ENCODE data around the gene TMEM201.

The TMEM201 gene

GRCh38 chr1:9651220-9651564, 62.5 kb downstream of the TMEM201 start:
- H3K27me3 ChIP-seq (ENCODE audit: insufficient read depth, low read length), result peaks cover 52% of the 10 kb centered on the region
- no peak overlapping the region for H3K9ac ChIP-seq (ENCODE audit: low read depth, low read length)

DNA sequence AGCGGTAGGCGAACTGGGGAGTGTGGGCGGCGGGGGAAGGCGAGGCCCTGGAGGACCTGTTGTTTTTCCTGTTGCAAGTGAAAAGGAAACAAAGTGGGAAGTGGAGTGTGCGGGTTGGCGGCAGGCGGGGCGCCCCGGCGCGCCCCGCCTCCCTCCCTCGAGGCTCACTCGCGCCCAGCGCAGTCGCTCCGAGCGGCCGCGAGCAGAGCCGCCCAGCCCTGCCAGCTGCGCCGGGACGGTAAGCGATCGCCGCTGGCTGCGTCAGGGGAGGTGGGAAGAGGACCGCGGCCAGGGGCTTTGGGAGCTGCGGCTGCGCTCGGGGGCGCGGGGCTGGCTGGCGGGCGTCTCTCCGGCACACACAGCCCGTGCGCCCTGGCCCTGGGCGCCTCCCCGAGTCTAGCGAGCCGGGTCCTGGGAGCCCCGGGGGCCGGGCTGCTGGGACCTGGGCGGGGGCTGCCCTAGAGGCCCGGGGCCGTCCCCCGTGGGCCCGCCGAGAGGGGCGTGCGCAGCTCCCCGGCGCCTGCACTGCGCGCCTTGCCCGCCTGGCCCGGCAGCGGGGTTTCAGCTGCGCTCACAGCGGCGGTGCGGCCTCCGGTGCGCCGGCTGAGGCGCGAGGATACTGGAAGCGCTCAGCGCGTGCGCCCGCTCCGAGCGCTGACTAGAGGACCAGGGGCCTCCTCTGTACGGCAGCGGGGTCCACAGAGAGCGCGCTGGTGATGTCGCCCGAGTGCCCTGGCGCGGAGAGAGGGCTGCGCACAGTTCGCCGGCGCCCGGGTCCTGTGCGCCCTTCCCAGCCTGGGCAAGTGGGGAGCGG, 63.1 kb downstream of the TMEM201 start, which contains the start of gene PIK3CD:
PIK3CD (plus strand) TSS at position 167 of the 814 bp plus-strand sequence. CDS start 58,725 bp downstream, outside the sequence.
- Histone ChIP-seq H3K4me3 (ENCODE audit: low read length) (peak within 1 kb of the TSS; percentile 65), H3K9ac (ENCODE audit: low read depth, low read length) (peak within 1 kb of the TSS; percentile 56), H3K27ac (ENCODE audit: low read depth, low read length) (no peak within 1 kb of the TSS), H3K4me1 (ENCODE audit: insufficient read depth, low read length) (peaks cover 2% of the 10 kb centered on the region; the same call in 1 of the 2 replicates), H3K27me3 (ENCODE audit: insufficient read depth, low read length) (peaks cover 52% of the 10 kb centered on the region), H3K9me3 (ENCODE audit: insufficient read depth, low read depth, low read length) (no peaks in the 10 kb centered on the region), H3K36me3 (ENCODE audit: insufficient read depth, low read length) (no peaks in the 10 kb centered on the region)
- under 1% methylated on average over 94 of the region's 94 CpGs for WGBS

More at GRCh38 chr1:9651220-9651564, 62.5 kb downstream of the TMEM201 start:
- Histone ChIP-seq H3K4me3 (ENCODE audit: low read length) (peak overlapping the region; percentile 65), H3K27ac (ENCODE audit: low read depth, low read length) (no peak overlapping the region), H3K4me1 (ENCODE audit: insufficient read depth, low read length) (0 out of 2 replicates have a peak, but pooled peaks cover 2% of the 10 kb centered on the region), H3K36me3 (ENCODE audit: insufficient read depth, low read length) (no peaks in the 10 kb centered on the region), H3K9me3 (ENCODE audit: insufficient read depth, low read depth, low read length) (no peaks in the 10 kb centered on the region)
- WGBS, result 40% methylated on average over 10 of the region's 10 CpGs

- peaks cover 52% of the 10 kb centered on the region for H3K27me3 ChIP-seq (ENCODE audit: insufficient read depth, low read length)
- no peaks in the 10 kb centered on the region for H3K9me3 ChIP-seq (ENCODE audit: insufficient read depth, low read depth, low read length)
- WGBS, result 13% methylated on average over 55 of the region's 55 CpGs
- H3K4me3 ChIP-seq (ENCODE audit: low read length), result peak overlapping the region; percentile 65
- H3K36me3 ChIP-seq (ENCODE audit: insufficient read depth, low read length), result no peaks in the 10 kb centered on the region
- peaks cover 5% of the 10 kb centered on the region; the same call in 1 of the 2 replicates for H3K4me1 ChIP-seq (ENCODE audit: insufficient read depth, low read length)
- peak overlapping the region; percentile 56; the same call in 1 of the 2 replicates for H3K9ac ChIP-seq (ENCODE audit: low read depth, low read length)
- no peak overlapping the region for H3K27ac ChIP-seq (ENCODE audit: low read depth, low read length)
These were observed 63.9 kb downstream of the TMEM201 start for GRCh38 chr1:9652379-9653209.

DNA sequence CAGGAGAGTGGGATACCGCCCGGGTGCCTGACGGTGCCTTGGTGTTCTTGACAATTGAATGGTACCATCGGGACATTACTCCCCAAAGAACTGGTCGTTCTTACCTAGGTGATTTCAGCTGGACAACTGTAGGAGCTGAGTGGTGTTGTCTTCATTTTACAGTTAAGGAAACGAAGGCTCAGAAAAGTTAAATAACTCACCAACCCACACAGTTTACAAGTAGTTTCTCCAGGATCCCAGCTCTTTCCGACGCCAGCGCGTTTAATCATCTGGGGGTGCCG, 64.4 kb downstream of the TMEM201 start:
- no peaks in the 10 kb centered on the region for H3K36me3 ChIP-seq (ENCODE audit: insufficient read depth, low read length)
- H3K4me1 ChIP-seq (ENCODE audit: insufficient read depth, low read length), result peaks cover 7% of the 10 kb centered on the region; the same call in 1 of the 2 replicates
- peaks cover 52% of the 10 kb centered on the region for H3K27me3 ChIP-seq (ENCODE audit: insufficient read depth, low read length)
- H3K27ac ChIP-seq (ENCODE audit: low read depth, low read length), result no peak overlapping the region
- 66% methylated on average over 11 of the region's 11 CpGs for WGBS
- H3K4me3 ChIP-seq (ENCODE audit: low read length), result peak overlapping the region; percentile 65; the same call in 1 of the 2 replicates
- H3K9me3 ChIP-seq (ENCODE audit: insufficient read depth, low read depth, low read length), result no peaks in the 10 kb centered on the region
- no peak overlapping the region for H3K9ac ChIP-seq (ENCODE audit: low read depth, low read length)

GRCh38 chr1:9653491-9654050, 64.9 kb downstream of the TMEM201 start:
- whole genome bisulfite sequencing, result 77% methylated on average over 7 of the region's 10 CpGs
- no peak overlapping the region for H3K4me3 ChIP-seq (ENCODE audit: low read length)
- H3K9ac ChIP-seq (ENCODE audit: low read depth, low read length), result no peak overlapping the region
- peaks cover 7% of the 10 kb centered on the region; the same call in 1 of the 2 replicates for H3K4me1 ChIP-seq (ENCODE audit: insufficient read depth, low read length)
- no peak overlapping the region for H3K27ac ChIP-seq (ENCODE audit: low read depth, low read length)
- no peaks in the 10 kb centered on the region for H3K9me3 ChIP-seq (ENCODE audit: insufficient read depth, low read depth, low read length)
- H3K36me3 ChIP-seq (ENCODE audit: insufficient read depth, low read length), result no peaks in the 10 kb centered on the region
- H3K27me3 ChIP-seq (ENCODE audit: insufficient read depth, low read length), result peaks cover 52% of the 10 kb centered on the region

- Histone ChIP-seq H3K27ac (ENCODE audit: low read depth, low read length) (no peak overlapping the region), H3K9ac (ENCODE audit: low read depth, low read length) (no peak overlapping the region), H3K4me1 (ENCODE audit: insufficient read depth, low read length) (peaks cover 7% of the 10 kb centered on the region; the same call in 1 of the 2 replicates), H3K27me3 (ENCODE audit: insufficient read depth, low read length) (peaks cover 52% of the 10 kb centered on the region), H3K4me3 (ENCODE audit: low read length) (no peak overlapping the region), H3K36me3 (ENCODE audit: insufficient read depth, low read length) (no peaks in the 10 kb centered on the region), H3K9me3 (ENCODE audit: insufficient read depth, low read depth, low read length) (no peaks in the 10 kb centered on the region)
- 92% methylated on average over 25 of the region's 25 CpGs for WGBS
These were observed 65.5 kb downstream of the TMEM201 start for GRCh38 chr1:9654051-9654833.

DNA sequence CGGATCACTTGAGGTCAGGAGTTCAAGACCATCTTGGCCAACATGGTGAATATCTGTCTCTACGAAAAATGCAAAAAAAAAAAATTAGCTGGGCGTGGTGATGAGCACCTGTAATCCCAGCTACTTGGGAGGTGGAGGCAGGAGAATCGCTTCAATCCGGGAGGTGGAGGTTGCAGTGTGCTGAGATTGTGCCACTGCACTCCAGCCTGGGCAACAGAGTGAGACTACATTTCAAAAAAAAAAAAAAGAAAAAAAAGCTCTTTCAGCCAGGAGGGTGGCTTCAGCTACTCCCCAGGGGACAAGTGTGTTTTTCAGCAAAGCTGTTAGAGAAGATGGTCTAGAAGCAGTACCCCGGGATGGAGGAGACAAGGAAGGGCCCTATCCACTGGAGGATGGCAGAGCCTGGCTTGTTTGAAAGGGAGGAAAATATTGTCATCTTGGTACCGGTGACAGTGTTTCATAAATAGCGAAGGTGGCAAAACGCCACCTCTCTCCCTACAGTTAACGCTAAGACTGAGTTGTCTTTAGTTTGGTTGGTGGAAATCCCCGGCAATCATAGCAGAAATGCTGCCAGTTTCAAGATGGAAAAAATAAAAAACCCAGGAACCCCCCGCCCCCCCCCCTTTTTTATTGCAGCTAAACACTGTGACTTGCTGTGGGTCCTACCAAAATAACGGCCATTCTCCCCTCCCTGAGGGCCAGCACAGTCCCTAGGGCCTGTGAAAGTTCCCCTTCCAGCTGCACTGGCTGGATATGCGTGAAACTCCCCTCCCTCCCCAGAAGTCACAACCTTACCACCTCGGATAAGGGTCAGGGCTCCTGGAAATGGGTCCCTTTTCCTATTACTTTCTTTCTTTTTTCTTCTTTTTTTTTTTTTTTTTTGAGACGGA, 66.4 kb downstream of the TMEM201 start:
- Histone ChIP-seq H3K4me1 (ENCODE audit: insufficient read depth, low read length) (peaks cover 7% of the 10 kb centered on the region; the same call in 1 of the 2 replicates), H3K9ac (ENCODE audit: low read depth, low read length) (no peak overlapping the region), H3K27ac (ENCODE audit: low read depth, low read length) (no peak overlapping the region), H3K27me3 (ENCODE audit: insufficient read depth, low read length) (peaks cover 45% of the 10 kb centered on the region), H3K9me3 (ENCODE audit: insufficient read depth, low read depth, low read length) (no peaks in the 10 kb centered on the region), H3K4me3 (ENCODE audit: low read length) (no peak overlapping the region), H3K36me3 (ENCODE audit: insufficient read depth, low read length) (no peaks in the 10 kb centered on the region)
- WGBS, result 87% methylated on average over 14 of the region's 16 CpGs

DNA sequence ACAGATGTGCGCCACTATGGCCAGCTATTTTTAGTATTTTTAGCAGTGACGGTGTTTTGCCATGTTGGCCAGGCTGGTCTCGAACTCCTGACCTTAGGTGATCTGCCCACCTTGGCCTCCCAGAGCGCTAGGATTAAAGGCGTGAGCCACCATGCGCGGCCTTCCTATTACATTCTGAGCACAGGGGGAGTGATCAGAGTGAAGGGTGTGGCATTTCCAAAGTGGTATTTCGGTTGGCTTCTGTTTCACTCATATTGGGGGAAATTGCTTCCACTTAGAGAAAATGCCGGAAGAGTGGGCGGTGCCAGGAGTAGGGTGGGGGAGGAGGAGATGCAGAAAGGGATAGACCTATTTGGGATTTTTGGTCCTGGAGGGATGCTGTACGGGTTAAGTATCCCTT, 67.1 kb downstream of the TMEM201 start:
- H3K4me3 ChIP-seq (ENCODE audit: low read length), result no peak overlapping the region
- H3K4me1 ChIP-seq (ENCODE audit: insufficient read depth, low read length), result peaks cover 7% of the 10 kb centered on the region; the same call in 1 of the 2 replicates
- 93% methylated on average over 11 of the region's 11 CpGs for WGBS
- no peak overlapping the region for H3K27ac ChIP-seq (ENCODE audit: low read depth, low read length)
- H3K27me3 ChIP-seq (ENCODE audit: insufficient read depth, low read length), result peaks cover 37% of the 10 kb centered on the region
- H3K36me3 ChIP-seq (ENCODE audit: insufficient read depth, low read length), result no peaks in the 10 kb centered on the region
- no peak overlapping the region for H3K9ac ChIP-seq (ENCODE audit: low read depth, low read length)
- no peaks in the 10 kb centered on the region for H3K9me3 ChIP-seq (ENCODE audit: insufficient read depth, low read depth, low read length)

DNA sequence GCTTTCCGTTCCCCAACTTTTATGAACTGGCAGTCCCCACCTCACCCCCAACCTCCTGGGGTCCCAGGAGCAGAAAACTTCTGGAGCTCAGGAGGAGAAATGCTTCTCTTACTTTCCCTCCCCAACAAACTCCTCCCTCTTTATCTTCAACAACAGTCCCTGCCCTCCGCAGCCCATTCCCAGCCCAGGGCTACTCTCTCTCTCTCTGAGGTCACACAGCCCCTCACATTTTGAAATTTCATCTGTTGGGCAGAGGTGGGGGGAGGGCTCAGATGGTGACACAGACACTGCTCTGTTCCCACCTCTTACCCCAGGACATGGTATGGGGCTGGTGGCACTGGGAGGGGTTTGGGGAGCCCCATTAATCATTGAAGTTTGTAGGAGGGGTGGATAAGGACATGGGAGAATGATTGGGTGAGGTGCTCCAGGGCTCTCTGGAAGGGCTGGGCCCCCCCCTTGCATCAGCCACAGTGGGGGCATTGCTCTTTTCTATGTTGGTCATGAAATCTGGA, 68.9 kb downstream of the TMEM201 start:
- H3K4me1 ChIP-seq (ENCODE audit: insufficient read depth, low read length), result peaks cover 5% of the 10 kb centered on the region; the same call in 1 of the 2 replicates
- no peak overlapping the region for H3K9ac ChIP-seq (ENCODE audit: low read depth, low read length)
- H3K27me3 ChIP-seq (ENCODE audit: insufficient read depth, low read length), result peaks cover 20% of the 10 kb centered on the region
- no peak overlapping the region for H3K4me3 ChIP-seq (ENCODE audit: low read length)
- H3K9me3 ChIP-seq (ENCODE audit: insufficient read depth, low read depth, low read length), result no peaks in the 10 kb centered on the region
- no peaks in the 10 kb centered on the region for H3K36me3 ChIP-seq (ENCODE audit: insufficient read depth, low read length)
- H3K27ac ChIP-seq (ENCODE audit: low read depth, low read length), result no peak overlapping the region
- 65% methylated on average over 2 of the region's 2 CpGs for WGBS
